ENCODE data around the gene CC2D2A. TPM values are rescaled to one million over a fixed set of nuclear protein-coding genes. Genes with fewer than 3 reads are reported as not detected.

The CC2D2A gene
- 26.6 TPM for polyA plus RNA-seq (2013, experiment 1 of 4)
- polyA plus RNA-seq (2013, experiment 2 of 4), result 27.9 TPM
- 23.1 TPM for polyA plus RNA-seq (2013, experiment 3 of 4)
- 26.6 TPM for polyA plus RNA-seq (2013, experiment 4 of 4)

DNA sequence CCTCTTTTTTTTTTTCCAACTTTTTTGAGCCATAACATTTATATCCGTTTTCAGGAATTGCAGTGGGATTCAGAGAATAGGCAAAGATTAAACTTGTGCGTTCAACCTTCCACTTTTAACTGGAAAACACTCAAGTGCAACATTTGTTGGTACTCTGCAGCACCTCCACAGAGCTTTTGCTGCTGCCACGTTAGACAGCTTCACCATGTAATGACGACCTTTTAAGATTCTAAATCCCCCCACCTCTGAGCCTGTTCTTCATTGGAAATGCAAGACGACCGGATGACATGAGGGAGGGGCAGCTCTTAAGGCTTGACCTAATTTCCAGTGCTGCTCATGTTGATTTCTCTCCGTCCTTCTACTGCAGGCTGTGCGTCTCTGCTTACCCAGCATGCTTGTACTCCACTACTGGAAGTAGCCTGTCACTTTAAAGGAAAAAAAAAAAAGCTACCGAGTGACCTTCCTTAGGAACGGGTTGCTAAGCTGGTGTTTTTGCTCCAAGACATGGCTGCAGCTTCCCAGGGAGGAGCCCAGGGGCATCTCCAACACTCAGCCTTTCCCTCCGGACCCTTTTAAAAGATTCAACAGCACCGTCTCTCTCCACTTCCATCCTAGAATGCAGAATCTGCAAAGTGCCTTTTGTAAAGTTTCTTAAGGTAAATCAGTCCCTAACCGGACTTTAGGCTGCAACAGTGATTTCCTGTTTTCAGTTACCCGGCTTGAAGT lies at the start of gene CC2D2A:
CC2D2A (plus strand) TSS at position 481 of the 726 bp plus-strand sequence. CDS start 6,051 bp downstream, outside the sequence.
- no peaks in the 10 kb centered on the region for H3K4me1 ChIP-seq (ENCODE audit: control insufficient read depth, insufficient read depth, low read length)
- H3K36me3 ChIP-seq (ENCODE audit: control insufficient read depth, insufficient read depth, low read length), result no peaks in the 10 kb centered on the region
- H3K9me3 ChIP-seq (ENCODE audit: control insufficient read depth, low read length), result no peaks in the 10 kb centered on the region
- peak within 1 kb of the TSS; percentile 55 for H3K4me3 ChIP-seq (ENCODE audit: insufficient read depth, low read depth, low read length)
- peak within 1 kb of the TSS; percentile 1 for H3K27ac ChIP-seq (ENCODE audit: insufficient read depth, low read depth, low read length, poor library complexity, severe bottlenecking)
- no peaks in the 10 kb centered on the region for H3K27me3 ChIP-seq (ENCODE audit: control insufficient read depth, insufficient read depth, low read length, poor library complexity, severe bottlenecking)
- 20 to 21% methylated on average over 14 of the region's 14 CpGs for WGBS, 2 experiments

DNA sequence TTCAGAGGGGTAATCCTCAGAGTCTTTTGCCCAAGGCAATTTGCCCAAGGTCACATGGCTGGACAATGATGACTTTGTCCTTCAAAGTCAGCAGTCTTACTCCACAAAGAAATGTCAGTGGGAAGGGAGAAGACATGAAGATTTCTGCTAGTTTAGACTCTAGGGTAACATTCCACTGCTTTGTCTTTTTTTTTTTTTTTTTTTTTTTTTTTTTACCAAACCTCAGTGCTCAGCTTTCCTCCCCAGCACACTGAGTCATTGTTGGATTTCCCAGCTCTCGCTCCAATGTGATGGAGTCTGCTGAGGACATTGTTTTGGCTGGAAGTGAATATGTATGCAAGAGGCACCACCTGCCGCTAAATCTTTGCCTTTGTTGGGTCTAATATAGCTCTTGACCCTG lies 49.0 kb upstream of the CC2D2A start:
- Histone ChIP-seq H3K4me1 (ENCODE audit: control insufficient read depth, insufficient read depth, low read length) (no peaks in the 10 kb centered on the region), H3K9me3 (ENCODE audit: control insufficient read depth, low read length) (no peaks in the 10 kb centered on the region), H3K4me3 (ENCODE audit: insufficient read depth, low read depth, low read length) (no peak overlapping the region), H3K27me3 (ENCODE audit: control insufficient read depth, insufficient read depth, low read length, poor library complexity, severe bottlenecking) (no peaks in the 10 kb centered on the region), H3K36me3 (ENCODE audit: control insufficient read depth, insufficient read depth, low read length) (no peaks in the 10 kb centered on the region), H3K27ac (ENCODE audit: insufficient read depth, low read depth, low read length, poor library complexity, severe bottlenecking) (no peak overlapping the region)
- WGBS, 2 experiments, result 31 to 54% methylated on average over 2 of the region's 2 CpGs

DNA sequence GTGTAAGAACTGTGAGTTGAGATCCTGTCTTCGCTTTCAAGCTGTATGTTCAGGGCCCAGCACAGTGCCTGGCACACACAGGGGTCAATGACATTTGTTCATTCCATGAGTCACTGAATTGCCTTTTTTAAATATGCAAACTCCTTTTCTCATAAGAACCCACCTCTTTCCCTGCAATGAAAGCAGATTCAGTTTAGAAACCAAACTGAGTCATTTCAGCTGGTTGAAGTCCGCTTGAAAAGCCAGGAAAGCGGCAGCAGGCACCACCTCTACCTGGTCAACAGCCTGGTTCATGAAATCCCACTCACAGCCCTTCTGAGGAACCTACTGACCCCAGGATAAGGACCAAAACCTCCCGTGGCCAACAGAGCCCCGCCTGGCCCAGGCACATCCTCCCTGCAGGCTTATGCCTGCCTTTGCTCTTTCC lies 46.4 kb upstream of the CC2D2A start:
- 90 to 94% methylated on average over 5 of the region's 5 CpGs for WGBS, 2 experiments
- no peak overlapping the region for H3K4me3 ChIP-seq (ENCODE audit: insufficient read depth, low read depth, low read length)
- no peaks in the 10 kb centered on the region for H3K36me3 ChIP-seq (ENCODE audit: control insufficient read depth, insufficient read depth, low read length)

DNA sequence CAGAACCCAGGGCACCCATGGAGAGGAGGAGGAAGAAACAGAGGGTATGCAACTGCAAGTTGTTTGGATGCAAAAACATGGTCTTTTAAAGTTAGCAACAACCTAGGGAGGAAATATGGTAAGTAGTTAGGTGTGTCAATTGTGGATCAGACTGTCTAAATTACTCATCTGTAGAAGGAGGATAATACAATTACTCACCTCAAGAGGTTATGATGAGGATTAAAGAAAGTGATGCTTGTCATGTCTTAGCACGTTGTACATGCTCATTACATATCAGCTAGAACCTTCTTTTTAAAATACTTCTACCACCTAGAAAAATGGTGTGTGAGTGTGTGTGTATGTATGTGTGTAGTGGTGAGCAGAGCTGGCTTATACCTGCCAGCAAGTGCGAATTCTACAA lies 44.2 kb upstream of the CC2D2A start:
- Histone ChIP-seq H3K27me3 (ENCODE audit: control insufficient read depth, insufficient read depth, low read length, poor library complexity, severe bottlenecking) (no peaks in the 10 kb centered on the region), H3K4me1 (ENCODE audit: control insufficient read depth, insufficient read depth, low read length) (no peaks in the 10 kb centered on the region), H3K4me3 (ENCODE audit: insufficient read depth, low read depth, low read length) (no peak overlapping the region), H3K36me3 (ENCODE audit: control insufficient read depth, insufficient read depth, low read length) (no peaks in the 10 kb centered on the region), H3K9me3 (ENCODE audit: control insufficient read depth, low read length) (no peaks in the 10 kb centered on the region), H3K27ac (ENCODE audit: insufficient read depth, low read depth, low read length, poor library complexity, severe bottlenecking) (no peak overlapping the region)
- 88% methylated on average over 1 of the region's 2 CpGs; no CpG with 5 or more reads in 1 of the 2 experiments for WGBS, 2 experiments

More for the DNA sequence above, 46.4 kb upstream of the CC2D2A start:
- Histone ChIP-seq H3K27me3 (ENCODE audit: control insufficient read depth, insufficient read depth, low read length, poor library complexity, severe bottlenecking) (no peaks in the 10 kb centered on the region), H3K27ac (ENCODE audit: insufficient read depth, low read depth, low read length, poor library complexity, severe bottlenecking) (no peak overlapping the region), H3K9me3 (ENCODE audit: control insufficient read depth, low read length) (no peaks in the 10 kb centered on the region), H3K4me1 (ENCODE audit: control insufficient read depth, insufficient read depth, low read length) (no peaks in the 10 kb centered on the region)

DNA sequence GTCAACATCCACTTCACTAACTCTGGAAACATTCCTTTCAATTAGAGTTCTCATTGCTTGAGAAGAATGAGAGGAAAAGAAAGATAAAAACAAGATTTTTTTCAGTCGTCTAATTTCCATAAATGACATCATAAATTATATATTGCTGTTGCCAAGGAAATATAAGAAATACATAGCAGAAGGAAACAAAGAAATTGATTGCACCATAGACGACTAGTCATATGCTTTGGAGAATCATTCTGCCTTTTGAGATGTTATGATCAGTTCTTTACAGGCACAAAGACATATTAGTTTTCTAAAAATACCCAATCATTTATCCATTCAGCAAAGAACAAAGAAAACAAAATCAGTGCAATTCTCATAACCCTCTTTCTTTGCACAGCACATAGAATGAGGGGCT lies 42.5 kb upstream of the CC2D2A start:
- H3K27me3 ChIP-seq (ENCODE audit: control insufficient read depth, insufficient read depth, low read length, poor library complexity, severe bottlenecking), result no peaks in the 10 kb centered on the region
- 80 to 95% methylated on average over 1 of the region's 2 CpGs for WGBS, 2 experiments
- no peaks in the 10 kb centered on the region for H3K36me3 ChIP-seq (ENCODE audit: control insufficient read depth, insufficient read depth, low read length)
- no peak overlapping the region for H3K27ac ChIP-seq (ENCODE audit: insufficient read depth, low read depth, low read length, poor library complexity, severe bottlenecking)
- H3K9me3 ChIP-seq (ENCODE audit: control insufficient read depth, low read length), result no peaks in the 10 kb centered on the region
- H3K4me3 ChIP-seq (ENCODE audit: insufficient read depth, low read depth, low read length), result no peak overlapping the region
- no peaks in the 10 kb centered on the region for H3K4me1 ChIP-seq (ENCODE audit: control insufficient read depth, insufficient read depth, low read length)

DNA sequence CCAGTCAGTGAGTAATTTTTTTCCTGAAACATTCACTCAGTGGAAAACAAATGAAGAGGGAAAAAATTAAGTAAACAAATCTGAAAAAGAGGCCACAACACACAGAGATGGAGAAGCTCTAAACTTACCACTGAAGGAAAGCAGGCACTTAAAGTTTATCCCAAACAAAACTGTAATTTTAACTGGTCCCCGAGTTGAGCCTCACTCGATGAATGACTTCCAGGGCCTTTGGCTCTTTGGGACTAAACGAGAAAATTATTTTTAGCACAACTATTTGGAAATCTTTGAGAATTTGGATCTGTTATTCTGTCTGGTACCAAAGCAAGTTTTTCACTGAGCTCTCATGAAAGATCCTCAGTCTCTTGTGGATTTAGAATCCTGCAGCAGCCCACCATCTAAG lies 42.0 kb upstream of the CC2D2A start, which contains the start of gene C1QTNF7:
C1QTNF7 (plus strand) TSS at position 333 of the 400 bp plus-strand sequence. CDS start 7,711 bp downstream, outside the sequence.
- WGBS, 2 experiments, result 94% methylated on average over 3 of the region's 3 CpGs

DNA sequence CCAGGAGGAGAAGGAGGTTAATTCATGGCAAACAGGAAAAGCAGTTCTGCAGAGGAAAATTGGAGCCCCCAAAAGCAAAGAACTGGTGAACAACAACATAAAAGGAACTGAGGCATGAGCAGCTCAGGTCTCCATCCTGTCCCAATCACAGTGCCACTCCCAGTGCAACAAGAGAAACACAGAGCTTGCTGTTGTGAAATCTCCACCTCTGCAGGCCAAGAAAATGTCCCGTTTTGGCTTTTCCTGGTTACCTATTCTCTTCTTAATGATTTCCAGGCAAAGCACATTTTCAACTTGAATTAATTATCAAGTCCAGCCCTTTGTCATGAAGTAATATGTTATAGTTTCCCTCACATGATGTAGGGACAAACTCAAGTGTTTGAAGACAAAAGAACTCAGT lies 41.1 kb upstream of the CC2D2A start:
- no peaks in the 10 kb centered on the region for H3K4me1 ChIP-seq (ENCODE audit: control insufficient read depth, insufficient read depth, low read length)
- H3K36me3 ChIP-seq (ENCODE audit: control insufficient read depth, insufficient read depth, low read length), result no peaks in the 10 kb centered on the region
- no peak overlapping the region for H3K27ac ChIP-seq (ENCODE audit: insufficient read depth, low read depth, low read length, poor library complexity, severe bottlenecking)
- no peaks in the 10 kb centered on the region for H3K27me3 ChIP-seq (ENCODE audit: control insufficient read depth, insufficient read depth, low read length, poor library complexity, severe bottlenecking)
- no peak overlapping the region for H3K4me3 ChIP-seq (ENCODE audit: insufficient read depth, low read depth, low read length)
- 86 to 96% methylated on average over 1 of the region's 1 CpG for WGBS, 2 experiments
- no peaks in the 10 kb centered on the region for H3K9me3 ChIP-seq (ENCODE audit: control insufficient read depth, low read length)

More for the DNA sequence above, 42.0 kb upstream of the CC2D2A start, which contains the start of gene C1QTNF7:
- H3K4me3 ChIP-seq (ENCODE audit: insufficient read depth, low read depth, low read length), result no peak within 1 kb of the TSS
- no peak within 1 kb of the TSS for H3K27ac ChIP-seq (ENCODE audit: insufficient read depth, low read depth, low read length, poor library complexity, severe bottlenecking)
- no peaks in the 10 kb centered on the region for H3K4me1 ChIP-seq (ENCODE audit: control insufficient read depth, insufficient read depth, low read length)
- H3K27me3 ChIP-seq (ENCODE audit: control insufficient read depth, insufficient read depth, low read length, poor library complexity, severe bottlenecking), result no peaks in the 10 kb centered on the region
- no peaks in the 10 kb centered on the region for H3K36me3 ChIP-seq (ENCODE audit: control insufficient read depth, insufficient read depth, low read length)
- H3K9me3 ChIP-seq (ENCODE audit: control insufficient read depth, low read length), result no peaks in the 10 kb centered on the region

DNA sequence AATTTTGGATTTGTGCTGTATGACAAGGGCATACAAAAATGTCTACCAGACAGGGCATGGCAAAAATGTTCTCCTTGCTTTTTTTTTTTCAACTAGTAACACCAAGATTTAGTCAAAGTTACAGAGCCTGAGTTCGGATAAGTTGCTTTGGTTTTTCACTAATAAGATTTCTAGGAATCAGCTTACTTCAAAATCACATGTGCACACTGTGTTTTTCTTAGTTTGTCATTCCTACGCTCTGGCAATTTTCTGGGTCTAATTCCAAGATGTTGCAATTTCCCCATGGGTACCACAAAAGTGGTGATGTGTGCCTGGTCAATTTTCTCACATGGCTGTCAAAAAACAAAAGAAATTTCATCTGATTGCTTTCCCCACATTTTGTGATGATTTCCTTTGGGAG lies 35.6 kb upstream of the CC2D2A start:
- H3K27me3 ChIP-seq (ENCODE audit: control insufficient read depth, insufficient read depth, low read length, poor library complexity, severe bottlenecking), result no peaks in the 10 kb centered on the region
- H3K4me3 ChIP-seq (ENCODE audit: insufficient read depth, low read depth, low read length), result no peak overlapping the region
- no peaks in the 10 kb centered on the region for H3K9me3 ChIP-seq (ENCODE audit: control insufficient read depth, low read length)
- no peaks in the 10 kb centered on the region for H3K36me3 ChIP-seq (ENCODE audit: control insufficient read depth, insufficient read depth, low read length)
- no peaks in the 10 kb centered on the region for H3K4me1 ChIP-seq (ENCODE audit: control insufficient read depth, insufficient read depth, low read length)
- no peak overlapping the region for H3K27ac ChIP-seq (ENCODE audit: insufficient read depth, low read depth, low read length, poor library complexity, severe bottlenecking)
- WGBS, 2 experiments, result 92 to 98% methylated on average over 2 of the region's 2 CpGs

DNA sequence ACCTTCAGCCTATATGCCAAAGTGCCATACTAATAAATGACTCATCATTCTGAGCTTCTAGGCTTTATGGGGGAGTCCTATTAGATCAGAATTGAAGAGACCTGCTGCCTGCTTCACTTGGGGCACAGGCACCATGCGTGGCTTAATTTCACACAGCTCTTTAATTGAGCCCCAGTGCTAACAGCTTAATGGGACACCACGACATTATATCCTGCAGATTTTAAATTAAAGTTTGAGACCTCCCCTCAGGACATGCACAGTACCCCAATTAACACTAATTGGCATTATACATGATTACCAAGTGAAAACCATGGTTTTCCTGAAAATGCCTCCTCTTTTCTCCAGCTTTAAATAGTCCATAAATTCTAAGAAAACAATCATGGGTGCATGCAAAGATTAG lies 35.0 kb upstream of the CC2D2A start:
- 86 to 95% methylated on average over 2 of the region's 2 CpGs for WGBS, 2 experiments
- no peaks in the 10 kb centered on the region for H3K36me3 ChIP-seq (ENCODE audit: control insufficient read depth, insufficient read depth, low read length)
- no peaks in the 10 kb centered on the region for H3K9me3 ChIP-seq (ENCODE audit: control insufficient read depth, low read length)
- no peak overlapping the region for H3K4me3 ChIP-seq (ENCODE audit: insufficient read depth, low read depth, low read length)
- H3K4me1 ChIP-seq (ENCODE audit: control insufficient read depth, insufficient read depth, low read length), result no peaks in the 10 kb centered on the region
- H3K27me3 ChIP-seq (ENCODE audit: control insufficient read depth, insufficient read depth, low read length, poor library complexity, severe bottlenecking), result no peaks in the 10 kb centered on the region
- no peak overlapping the region for H3K27ac ChIP-seq (ENCODE audit: insufficient read depth, low read depth, low read length, poor library complexity, severe bottlenecking)

DNA sequence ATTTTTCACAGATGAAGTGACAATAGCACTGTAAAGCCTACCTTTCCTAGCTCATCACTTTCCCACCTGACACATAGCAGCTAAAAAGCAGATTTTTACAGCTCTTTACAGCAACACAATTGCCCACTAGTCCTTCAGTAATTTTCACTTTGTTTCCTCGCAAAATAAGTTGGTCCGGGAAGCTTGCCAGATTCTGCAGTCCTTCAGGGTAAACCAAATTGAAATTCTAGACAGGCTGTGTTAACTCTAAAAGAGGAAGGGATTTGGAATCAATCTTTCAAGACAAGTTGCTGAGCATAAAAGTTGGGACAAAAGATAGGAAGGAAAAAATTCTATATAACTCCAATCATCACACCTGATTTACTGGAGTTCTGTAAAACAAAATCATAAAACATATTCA lies 33.2 kb upstream of the CC2D2A start:
- Histone ChIP-seq H3K27ac (ENCODE audit: insufficient read depth, low read depth, low read length, poor library complexity, severe bottlenecking) (no peak overlapping the region), H3K36me3 (ENCODE audit: control insufficient read depth, insufficient read depth, low read length) (no peaks in the 10 kb centered on the region), H3K4me3 (ENCODE audit: insufficient read depth, low read depth, low read length) (no peak overlapping the region), H3K9me3 (ENCODE audit: control insufficient read depth, low read length) (no peaks in the 10 kb centered on the region), H3K4me1 (ENCODE audit: control insufficient read depth, insufficient read depth, low read length) (no peaks in the 10 kb centered on the region), H3K27me3 (ENCODE audit: control insufficient read depth, insufficient read depth, low read length, poor library complexity, severe bottlenecking) (no peaks in the 10 kb centered on the region)
- 97 to 100% methylated on average over 2 of the region's 2 CpGs for WGBS, 2 experiments
